Amniotic stem cell (primary cell): ENCODE measurements around the gene COL17A1.

Source experiments
- DNase-seq: peaks from one replicate; lab custom pipeline; 2025; lab: John Stamatoyannopoulos, UW

The COL17A1 gene

DNA sequence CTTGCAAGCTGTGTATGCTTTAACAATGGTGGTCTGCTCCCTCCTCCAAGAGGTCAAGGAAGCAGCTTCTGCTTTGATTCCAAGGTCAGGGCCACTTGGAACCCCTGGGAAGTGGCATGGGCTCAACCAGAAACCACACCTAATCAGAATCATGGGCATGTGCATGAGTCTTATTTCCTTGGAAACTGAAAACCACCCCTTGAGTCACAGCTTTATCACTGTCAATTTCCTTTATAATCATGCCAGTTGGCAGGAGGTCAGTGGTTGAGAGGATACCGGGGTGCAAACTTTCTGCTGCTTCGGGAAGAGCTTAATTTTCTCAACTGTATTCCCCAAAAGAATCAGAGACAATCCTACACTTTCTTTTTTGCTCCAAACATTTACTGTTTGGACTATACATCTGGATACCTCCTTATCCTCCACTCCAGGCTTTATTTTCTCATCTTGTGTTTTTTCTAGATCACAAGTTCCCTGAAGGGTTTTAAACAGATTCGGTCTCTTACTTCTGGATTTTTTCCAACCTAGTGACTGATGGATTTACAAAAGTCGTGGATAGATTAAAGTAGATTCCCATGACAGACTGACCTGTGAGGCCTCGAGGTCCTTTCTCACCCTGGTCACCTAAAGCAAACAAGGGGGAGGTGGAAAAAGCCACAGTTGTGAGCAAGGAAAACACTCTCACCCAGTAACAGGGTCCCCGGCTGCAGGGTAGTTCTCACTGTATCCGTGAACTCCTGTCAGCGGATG lies 36.0 kb downstream of the COL17A1 start:
- peak; percentile 18 for DNase-seq

DNA sequence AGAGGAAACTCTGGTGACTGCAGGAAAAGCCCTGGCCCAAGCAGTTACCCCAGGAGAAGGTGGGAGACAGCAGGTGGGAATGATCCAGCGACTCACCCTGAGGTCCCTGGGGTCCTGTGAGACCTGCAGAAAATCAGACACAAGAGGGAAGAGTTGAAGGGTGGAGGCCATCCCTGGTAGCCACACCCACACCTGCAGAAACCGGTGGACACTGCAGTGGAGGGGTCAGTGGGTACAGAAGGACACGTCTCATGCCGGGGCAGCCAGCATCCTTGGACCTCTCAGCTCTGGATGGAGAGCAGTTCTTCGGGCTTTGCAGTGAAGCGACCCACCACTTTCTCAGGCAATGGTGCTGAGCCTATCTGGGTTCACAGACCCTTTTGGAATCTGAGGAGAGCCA lies 39.0 kb downstream of the COL17A1 start:
- no peak for DNase-seq

DNA sequence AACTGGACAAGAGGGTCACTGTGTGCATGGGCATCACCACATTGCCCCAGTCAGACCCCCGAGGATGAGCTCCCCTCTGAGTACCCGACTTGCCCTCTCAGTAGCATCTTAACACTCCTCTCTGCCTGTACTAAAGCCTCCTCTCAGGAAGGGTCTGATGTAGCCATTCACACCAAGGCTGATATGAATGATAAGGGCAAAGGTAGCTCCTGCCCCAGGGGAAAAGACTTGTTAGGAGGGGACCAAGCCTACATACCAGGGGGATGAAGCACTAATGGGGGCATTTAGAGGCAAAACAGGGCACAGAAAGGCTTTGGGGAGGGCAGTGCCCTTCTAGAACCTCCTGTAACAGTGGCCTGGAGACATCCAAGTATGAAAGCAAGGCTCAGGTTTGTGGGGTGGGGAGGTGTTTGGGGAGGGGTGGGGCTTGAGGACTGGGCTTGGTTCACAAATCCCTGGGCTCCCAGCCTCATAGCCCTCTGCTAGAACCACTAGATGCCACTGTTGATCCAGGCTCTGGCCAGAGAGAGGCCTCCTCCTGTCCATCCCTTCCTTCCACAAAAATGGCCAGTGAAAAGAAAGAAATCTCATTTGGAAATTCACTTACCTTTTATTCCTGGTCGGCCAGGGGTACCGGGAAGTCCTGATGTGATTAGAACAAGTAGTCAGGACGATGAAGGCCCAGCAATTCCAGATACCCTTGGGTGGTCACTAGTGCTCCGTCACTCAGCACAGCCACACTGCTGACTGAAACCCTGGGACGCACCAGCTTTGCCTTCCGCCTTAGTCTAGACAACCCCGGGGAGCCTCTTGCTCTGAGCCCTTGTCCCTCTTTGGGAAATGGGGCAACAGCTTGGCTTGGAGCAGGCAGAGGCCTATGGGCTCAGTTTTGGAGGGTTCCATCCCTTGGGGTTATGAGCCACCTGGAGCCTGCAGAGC lies 40.3 kb downstream of the COL17A1 start:
- DNase-seq: peak; percentile 63

DNA sequence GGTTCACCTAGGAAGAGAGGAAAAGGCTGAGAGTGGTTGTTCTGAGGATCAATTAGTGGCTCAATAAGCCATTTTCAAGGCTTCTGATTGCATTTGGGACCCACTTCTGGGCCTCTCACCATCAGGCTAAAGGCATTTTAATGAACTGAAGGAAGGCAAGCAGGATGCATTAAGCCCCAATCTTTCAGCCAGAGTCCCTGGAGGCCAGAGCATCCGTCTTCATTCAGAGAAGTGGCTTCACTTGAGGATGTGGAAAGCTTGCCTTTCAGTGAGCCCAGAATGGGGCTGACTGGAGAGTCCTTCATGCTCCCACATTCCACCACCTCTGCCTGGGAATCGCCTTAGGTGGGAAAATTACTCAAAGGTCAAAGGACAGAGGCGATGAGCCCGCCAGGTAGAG lies 41.8 kb downstream of the COL17A1 start:
- DNase-seq: no peak

DNA sequence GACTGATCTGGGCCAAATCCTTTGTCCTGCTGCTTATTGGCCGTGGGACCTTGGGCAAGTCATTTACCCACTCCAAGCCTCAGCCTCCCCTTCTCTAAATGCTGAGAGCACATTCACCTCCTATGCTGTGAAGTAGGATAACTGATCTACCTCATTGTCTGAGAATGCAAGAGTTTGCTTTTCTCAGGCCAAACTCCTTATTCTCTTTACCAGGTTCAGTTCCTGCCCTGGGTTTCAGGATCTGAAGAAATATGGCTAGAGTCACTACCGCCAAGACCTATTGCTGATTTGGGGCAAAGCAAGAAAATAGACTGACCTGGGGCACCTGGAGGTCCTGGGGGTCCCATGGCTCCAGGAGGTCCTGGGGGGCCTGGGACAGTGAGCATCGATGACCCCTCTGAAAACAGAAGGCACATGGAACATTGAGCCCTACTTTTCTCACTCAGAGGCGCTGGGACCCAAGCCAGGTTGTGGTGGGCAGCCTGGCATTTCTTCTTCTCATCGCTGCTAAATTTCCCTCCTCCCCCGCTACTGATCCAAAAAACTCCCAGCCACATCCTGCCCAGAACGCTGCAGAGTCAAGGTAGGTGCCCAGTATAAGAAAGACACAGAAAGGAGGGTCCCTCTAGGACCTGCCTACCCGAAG lies 42.4 kb downstream of the COL17A1 start:
- no peak for DNase-seq

DNA sequence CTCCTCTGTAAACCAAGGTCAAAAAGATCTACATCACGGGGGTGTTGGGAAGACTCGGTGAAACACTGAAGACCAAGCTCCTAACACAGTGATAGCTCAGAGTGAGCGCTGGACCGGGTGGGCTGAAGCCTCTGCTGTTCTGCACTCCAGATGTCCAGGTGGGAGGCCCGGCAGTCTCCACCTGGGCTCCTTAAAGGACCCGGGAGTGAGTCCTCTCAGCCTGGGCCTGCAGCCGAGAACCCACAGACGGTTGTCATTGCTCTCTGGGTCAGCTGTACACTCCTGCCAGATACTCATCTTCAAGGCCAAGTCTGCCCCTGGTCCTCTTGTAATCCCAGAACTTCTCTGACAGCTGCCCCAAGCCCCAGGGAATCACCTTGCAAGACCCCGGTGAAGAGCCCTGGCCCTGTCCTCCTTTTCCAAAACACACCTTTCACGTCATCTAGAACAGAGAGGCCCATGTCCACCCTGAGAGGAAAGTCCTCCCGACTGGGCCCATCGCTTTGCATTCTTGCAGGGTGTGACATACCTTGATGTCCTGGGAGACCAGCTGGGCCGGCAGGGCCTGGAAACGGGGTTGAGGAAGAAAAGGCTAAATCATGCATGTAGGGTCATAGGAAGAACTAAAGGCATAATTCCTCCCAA lies 43.7 kb downstream of the COL17A1 start:
- DNase-seq: no peak

DNA sequence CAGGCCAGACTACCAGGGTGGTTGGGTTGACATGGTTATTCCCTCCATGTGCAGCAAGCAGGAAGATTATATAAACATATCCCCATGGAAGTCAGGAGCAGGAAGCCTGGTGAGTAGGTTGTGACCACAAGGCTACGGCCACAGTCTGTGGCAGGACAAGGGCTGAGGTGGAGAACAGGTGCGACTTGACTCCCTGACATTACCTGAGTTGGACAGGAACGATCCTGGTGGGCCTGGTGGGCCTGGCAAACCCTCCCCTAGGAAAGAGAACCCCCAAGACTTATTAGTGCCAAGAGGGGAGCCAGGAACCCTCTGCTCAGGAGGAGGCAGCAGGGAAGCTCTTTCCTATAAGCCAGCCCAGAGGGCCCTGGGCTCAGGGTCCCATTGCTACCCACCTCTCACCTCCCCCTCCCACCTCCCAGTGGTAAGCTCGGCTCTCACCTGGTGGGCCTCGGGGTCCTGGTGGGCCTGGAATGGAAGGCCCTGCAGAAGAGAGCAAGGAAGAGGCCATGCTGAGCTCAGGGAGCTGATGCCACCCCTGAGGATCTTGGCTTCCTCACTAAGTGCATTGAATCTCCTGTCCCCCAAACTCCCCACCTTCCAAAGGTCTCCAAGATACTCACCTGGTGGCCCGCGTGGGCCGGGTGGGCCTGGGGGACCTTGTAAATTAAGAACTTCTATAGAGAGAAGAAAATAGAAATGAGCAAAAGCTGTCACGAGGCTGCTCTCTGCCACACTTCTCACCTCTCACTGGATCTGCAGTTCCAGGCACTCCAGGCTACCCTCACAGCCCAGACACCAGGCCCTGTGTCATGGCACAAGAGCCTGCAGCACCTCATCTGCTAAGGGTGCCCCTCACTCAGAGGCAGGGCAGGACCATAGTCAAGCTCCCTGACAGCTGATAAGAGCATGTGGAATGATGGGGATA lies 44.6 kb downstream of the COL17A1 start:
- DNase-seq: no peak

DNA sequence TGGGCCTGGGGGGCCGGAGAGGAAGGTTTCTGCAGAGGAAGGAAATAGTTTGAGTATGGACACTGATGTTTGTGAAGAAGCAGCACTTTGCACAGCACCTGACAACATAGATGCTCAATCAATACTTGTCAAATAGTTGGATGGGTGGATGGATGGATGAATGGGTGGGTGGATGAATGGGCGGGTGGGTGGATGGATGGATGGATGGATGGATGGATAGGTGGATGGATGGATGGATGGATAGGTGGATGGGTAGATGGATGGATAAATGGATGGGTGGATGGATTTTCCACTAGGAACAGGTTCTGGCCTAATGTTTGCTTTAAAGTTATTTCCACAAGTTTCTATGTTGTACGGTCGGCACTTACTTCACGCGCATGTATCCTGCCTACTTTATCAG lies 45.3 kb downstream of the COL17A1 start:
- DNase-seq: no peak

DNA sequence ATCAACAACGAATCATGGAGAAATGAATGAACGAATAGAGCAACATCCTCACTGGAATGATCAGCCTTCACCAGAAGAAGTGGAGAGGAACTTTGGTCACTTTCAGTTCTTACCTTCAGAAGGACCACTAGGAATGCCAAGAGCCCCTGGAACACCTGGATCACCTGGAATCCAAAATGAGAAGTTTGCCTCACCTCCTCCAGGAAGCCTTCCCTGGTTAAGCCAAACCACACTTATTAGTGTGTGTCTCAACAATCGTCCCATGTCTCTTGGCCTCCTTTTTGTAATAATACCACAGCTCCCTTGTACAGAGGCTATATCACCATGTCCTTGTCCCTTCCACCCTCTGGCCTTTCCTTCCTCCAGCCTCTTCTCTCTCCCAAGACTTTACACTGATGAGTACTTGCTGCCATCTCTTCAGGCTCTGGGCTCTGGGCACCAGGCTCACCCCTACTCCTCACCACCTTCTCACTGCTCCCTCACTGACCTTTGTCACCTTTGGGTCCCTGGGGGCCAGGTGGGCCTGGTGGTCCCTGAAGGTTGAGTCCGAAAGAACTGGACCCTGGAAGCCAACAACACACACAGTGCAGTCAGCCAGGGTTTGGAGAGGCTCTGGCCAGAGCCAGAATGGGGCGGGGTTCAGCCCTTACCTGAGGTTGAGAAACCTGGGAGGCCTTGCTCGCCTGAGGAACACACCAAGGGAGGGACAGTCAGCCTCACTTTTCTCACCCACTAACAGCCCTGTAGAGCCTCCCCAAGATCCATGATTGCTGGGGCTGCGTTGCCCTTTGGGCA lies 46.5 kb downstream of the COL17A1 start:
- no peak for DNase-seq

DNA sequence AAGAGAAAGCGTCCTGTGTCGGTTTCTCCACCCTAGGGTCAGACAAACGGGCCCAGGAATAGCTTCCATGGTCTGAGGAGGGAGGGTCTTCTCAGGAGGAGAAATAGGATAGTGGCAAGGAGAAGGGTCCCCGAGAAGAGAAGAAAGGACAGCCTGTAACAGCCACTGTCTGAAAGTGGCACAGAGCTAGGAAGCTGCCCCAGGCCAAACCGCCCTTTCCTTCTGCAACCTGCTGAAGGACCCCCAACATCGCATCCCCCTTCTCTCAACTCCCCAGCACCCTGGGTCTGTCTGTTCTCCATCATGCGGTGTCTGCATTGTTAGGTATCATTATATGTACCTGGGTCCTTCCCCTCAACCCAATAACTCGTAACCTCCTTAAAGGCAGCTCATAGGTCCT lies 47.1 kb downstream of the COL17A1 start:
- DNase-seq: no peak

DNA sequence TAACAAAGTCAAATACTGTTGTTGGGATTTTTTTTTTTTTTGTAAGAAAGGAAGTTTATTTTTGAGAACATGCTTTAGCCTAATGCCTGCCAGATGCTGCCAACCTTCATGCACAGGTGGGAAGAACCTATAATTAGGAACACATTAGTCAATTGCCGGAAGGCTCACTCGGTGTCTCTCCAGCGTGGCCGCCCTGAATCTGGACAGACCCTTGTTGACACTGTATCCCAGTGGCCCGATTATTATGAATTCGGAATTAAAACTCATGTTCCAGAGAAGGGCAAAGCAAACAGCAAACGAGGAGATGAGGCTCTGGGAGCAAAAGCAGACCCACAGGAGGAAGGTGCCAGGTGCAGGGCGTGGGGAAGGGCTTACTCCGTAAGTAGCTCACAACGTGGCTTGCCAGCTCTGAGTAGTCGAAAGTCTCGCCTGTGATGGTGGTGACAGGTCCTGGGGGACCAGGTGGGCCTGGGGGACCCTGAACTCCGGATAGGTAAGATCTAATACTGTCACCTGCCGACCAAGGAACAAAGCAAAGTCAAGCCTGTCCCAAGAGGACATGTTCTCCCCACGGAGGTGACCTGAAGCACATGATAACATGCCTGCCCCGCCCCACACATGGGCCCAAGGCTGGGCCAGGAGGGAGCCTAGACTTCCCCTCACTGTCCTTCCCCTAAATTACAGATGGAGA lies 48.3 kb downstream of the COL17A1 start:
- DNase-seq: no peak

DNA sequence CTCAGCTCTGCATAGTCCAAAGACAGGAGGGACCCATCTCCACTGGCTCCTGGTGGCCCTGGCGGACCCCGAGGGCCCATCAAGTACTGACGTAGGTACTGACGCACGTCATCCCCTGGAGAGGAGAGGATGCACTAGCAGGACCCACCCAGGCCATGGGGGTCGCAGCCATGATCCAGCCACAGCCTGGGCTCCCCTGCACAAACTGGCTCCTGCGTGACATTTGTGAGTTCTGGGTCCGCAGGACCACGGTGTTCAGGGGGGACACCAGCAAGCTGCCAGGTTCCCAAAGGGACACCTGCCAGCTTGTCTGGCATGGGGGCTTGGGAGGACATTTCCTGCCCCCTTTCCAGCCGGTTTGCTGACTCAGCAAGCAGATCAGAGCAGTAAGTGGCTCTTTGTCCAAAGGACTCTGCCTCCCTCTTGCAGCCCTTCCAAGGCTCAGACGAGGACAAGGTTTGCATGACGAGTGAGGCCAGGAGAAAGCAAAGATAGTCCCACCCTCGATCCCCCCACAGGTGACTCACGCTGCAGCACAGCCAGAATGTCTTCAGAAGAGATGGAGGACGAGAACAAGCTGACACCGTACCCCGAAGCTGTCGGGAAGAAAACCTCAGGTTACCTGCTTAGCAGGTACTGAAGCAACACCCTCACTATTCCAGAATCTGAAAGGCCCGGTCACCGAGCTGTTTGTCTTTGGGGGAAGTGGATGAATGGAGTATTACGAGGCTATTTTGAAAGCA lies 49.0 kb downstream of the COL17A1 start:
- DNase-seq: no peak

DNA sequence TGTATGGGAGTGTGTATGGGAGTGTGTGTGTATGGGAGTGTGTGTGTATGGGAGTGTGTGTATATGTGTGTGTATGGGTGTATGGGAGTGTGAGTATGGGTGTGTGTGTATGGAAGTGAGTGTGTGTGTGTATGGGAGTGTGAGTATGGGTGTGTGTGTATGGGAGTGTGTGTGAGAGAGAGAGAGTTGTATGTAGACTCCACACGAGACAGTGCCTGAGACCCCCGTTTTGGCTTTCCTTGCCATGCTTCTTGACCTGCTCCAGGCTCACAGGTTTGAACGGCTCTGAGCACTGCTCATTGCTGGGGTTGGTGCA lies 49.7 kb downstream of the COL17A1 start:
- DNase-seq: no peak

DNA sequence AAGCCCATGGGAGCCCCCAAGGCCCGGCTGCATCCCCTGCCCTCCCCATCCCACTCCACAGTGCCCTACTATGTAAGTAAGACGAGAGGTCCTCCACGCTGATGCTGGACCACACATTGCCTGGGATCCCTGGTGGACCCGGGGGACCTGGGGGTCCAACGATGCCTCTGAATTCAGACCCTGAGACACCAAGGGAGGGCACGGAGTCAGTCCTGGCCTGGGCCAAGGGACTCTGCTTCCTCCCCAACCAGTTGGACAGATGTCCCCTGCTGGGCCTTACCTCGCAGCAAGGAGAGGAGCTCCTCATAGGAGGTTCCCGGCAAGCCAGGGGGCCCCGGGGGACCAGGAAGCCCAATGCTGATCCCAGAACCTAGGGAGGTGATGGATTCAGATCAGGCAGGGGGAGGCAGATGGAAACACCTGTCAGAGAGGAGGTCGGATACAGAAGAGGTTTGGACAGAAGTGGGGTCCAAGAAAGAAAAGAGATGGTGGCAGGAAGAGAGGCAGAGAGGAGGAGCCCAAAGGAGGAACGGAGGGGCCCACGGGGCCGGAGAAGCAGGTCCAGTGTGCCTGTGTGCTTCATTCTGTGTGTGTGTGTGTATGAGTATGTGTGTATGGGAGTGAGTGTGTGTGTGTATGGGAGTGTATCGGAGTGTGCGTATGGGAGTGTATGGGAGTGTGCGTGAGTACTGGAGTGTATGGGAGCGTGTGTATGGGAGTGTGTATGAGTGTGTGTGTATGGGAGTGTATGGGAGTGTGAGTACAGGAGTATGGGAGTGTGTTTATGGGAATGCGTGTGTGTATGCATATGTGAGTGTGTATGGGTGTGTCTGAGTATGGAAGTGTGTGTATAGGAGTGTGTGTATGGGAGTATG lies 50.2 kb downstream of the COL17A1 start:
- DNase-seq: no peak

DNA sequence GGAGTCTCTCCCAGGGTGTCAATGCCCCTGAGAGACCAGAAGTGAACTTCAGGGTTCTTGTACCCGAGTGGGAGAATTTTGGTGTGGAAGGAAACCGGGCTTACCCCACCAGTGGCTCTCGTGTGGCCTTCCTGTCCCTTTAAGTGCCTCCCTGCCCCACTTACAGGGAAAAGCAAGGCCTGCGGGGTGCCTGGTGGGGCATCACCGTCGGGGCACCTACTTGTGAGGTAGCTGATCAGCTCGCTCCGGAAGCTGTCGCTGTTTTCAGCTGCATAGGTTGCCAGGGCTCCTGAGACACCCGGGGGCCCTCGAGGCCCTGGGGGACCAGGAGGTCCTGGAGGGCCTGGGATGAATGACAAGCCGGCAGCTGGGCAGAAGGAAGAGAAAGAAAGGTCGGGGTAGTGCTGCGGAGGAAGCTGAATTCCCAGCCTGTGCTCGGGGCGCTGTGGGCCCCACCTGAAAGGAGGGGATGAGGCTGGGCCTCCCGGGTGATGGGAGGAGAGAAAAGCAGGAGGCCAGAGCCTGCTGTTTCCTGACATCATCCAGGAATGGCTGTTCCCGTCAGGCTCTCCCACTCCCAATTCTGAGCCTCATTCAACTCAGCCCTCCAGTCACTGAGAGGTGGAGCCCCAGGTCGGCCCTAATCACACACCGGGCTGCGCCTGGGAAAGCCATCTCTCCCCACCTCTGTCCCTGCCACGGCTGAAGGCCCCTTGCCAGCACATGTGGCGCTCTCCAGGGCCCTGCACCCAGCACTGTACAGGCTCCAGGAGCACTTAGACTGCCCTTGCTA lies 51.1 kb downstream of the COL17A1 start:
- DNase-seq: no peak

DNA sequence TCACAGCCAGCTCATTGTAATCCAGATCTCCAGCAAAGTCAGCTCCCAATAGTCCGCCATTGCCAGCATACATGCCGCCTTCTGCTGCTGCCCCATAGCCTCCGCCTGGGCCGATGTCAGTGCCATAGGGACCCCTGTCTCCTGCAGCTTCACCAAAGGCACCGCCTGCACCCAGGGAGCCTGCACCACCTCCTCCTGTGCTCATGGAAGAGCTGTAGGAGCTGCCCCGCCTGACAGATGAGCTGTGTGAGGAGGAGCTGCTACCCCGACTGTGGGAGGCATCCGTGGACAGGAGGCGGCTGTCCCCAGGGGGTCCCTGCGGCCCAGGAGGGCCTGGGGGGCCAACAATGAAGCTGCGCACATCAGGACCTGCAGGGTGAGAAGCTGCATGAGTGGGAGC lies 51.7 kb downstream of the COL17A1 start:
- no peak for DNase-seq

DNA sequence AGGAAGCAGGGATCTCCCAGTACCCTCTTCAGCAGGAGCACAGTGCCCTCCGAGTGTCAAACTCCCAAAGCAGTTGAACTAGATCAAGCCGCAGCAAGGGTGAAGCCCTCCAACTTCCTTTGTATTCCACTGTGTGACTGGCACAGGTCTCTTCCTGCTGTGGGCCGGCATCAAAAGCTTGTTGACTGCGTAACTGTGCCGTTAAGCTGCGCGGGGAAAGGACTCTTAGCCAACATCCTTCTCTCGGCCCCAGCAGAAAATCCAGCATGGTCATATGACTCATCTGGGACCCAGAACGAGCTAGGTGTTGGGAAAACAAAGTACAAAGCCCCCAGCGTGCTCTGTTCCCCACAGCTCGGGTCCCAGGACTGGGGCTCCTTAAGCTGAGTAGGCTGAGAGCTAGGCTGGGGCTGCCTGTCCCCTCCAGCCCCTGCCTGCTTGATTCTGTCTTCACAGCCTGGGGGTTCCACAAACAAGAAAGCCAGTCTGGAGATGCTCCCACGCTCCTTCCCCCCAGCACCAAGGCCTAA lies 52.2 kb downstream of the COL17A1 start:
- DNase-seq: no peak
